Measurements from ENCODE around the gene MAPKAPK3. TPM values are rescaled to one million over a fixed set of nuclear protein-coding genes. Genes with fewer than 3 reads are reported as not detected.

Gene MAPKAPK3
- total RNA-seq, 1 donor from 2014 or later, result 207 TPM

DNA sequence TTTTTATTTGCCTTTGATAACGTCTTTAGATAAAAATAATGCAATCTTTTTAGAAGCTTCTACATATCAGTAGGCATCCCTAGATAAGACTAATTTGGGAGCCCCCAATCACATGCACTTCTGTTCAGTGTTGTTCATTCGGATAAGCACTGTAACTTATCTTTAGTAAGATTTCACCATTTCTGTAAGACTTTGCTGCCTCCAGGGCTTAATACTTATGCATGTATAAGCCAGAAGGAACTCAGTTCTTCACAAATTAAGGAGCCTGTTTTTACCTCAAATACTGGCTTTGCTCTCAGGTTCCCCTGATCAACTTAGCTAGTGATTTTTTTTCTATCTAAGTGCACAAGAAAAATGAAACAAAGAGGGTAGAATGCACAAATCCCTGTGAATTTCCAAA lies 78.1 kb downstream of the MAPKAPK3 start:
- Mint-ChIP-seq H3K36me3 (ENCODE audit: low read depth) (no peaks in the 10 kb centered on the region), H3K4me3 (no peak overlapping the region)

DNA sequence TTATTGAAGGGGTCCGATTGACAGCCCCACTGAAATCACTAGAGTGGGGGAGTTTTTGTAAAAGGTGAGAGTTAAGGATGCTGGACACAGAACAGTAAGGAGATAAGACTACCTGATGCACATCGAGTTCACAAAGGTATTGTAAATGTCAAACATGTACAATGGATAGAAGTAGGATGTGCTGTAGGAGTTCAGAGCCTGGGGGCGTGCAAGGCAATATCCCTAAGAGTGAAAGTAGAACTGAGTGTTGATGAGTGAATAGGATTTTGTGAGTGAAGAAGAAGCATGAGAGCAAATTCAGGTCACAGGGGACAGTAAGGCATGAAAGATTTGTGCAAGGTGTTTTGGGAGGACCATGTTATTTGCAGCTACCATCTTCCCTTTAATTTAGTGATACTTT lies 79.3 kb downstream of the MAPKAPK3 start:
- no peaks in the 10 kb centered on the region for H3K4me1 Mint-ChIP-seq
- DNase-seq, result no peak
- H3K27ac Mint-ChIP-seq, result no peak overlapping the region
- no peaks in the 10 kb centered on the region for H3K9me3 Mint-ChIP-seq
- peaks cover 6% of the 10 kb centered on the region for H3K27me3 Mint-ChIP-seq
- intact Hi-C loops (cut with micrococcal nuclease), result no loop called here
- H3K4me3 Mint-ChIP-seq, result no peak overlapping the region
- no peaks in the 10 kb centered on the region for H3K36me3 Mint-ChIP-seq (ENCODE audit: low read depth)

More for the DNA sequence above, 78.1 kb downstream of the MAPKAPK3 start:
- Mint-ChIP-seq H3K4me1 (no peaks in the 10 kb centered on the region), H3K9me3 (no peaks in the 10 kb centered on the region), H3K27me3 (peaks cover 4% of the 10 kb centered on the region), H3K27ac (no peak overlapping the region)
- no peak for DNase-seq
- intact Hi-C loops (cut with micrococcal nuclease), result no loop called here

DNA sequence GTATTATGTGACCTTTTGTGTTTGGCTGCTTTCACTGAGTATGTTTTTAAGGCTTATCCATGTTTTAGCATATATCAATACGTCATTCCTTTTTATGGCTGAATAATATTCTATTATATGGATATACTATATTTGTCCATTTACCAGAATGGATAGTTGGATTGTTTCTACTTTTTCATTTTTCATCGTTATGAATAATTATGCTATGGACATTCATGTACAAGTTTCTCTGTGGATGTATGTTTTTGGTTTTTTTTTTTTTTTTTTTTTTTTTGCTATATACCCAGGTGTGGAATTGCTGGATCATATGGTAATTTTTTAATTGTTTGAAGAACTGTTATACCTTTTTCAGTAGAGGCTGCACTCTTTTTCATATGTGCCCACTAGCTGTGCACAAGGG lies 81.3 kb downstream of the MAPKAPK3 start:
- Mint-ChIP-seq H3K4me3 (no peak overlapping the region), H3K36me3 (ENCODE audit: low read depth) (no peaks in the 10 kb centered on the region), H3K4me1 (no peaks in the 10 kb centered on the region), H3K27ac (no peak overlapping the region), H3K9me3 (peaks cover 7% of the 10 kb centered on the region), H3K27me3 (peaks cover 11% of the 10 kb centered on the region)
- intact Hi-C loops (cut with micrococcal nuclease), result no loop called here
- DNase-seq, result no peak

Other genes with a start within 250 kb of the MAPKAPK3 start
- gene CACNA2D2, start 113.5 kb upstream of the MAPKAPK3 start, total RNA-seq, result 0.23 and 0.62 TPM in 2 replicates
- gene C3orf18, start 49.4 kb upstream of the MAPKAPK3 start, total RNA-seq, result 32.6 and 35.4 TPM in 2 replicates
- gene HEMK1, start 47.6 kb upstream of the MAPKAPK3 start, total RNA-seq, result 62.9 and 66.0 TPM in 2 replicates
- gene CISH, start 5.4 kb upstream of the MAPKAPK3 start, total RNA-seq, result 359 and 361 TPM in 2 replicates
- 1.7 and 1.8 TPM in 2 replicates for gene DOCK3, start 57.8 kb downstream of the MAPKAPK3 start, total RNA-seq